Measurements from ENCODE around the gene KCNQ1. TPM values are rescaled to one million over a fixed set of nuclear protein-coding genes. Genes with fewer than 3 reads are reported as not detected.

KCNQ1 gene
- total RNA-seq, 1 experiment from 2014 or later: not detected

DNA sequence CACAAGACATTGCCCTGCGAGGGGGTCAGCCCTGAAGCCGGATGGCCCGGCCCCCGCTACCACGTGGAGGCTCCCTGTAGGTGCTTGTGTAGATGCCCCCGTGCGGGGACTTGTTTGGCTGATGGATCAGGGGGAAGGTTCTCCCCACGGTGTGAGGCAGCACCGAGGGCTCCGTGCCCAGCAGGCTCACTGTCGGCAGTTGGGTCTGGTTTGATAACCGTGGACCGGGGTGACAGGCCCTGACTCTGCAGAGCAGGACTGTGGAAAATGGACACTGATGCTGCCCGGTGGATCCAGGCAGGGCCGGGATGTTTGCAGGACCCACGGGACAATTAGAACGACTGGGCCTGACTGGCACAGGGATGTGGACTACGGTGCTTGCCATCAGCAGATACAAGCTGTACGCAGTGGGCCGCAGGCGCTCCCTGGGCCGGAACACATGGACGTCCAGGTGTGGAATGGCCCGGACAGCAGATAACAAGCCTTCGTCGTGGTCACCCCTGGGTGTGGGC, 19.0 kb downstream of the KCNQ1 start:
- Histone ChIP-seq H3K27me3 (peaks cover 14% of the 10 kb centered on the region; the same call in 1 of the 2 replicates), H3K9me3 (replicated peaks) (no peaks in the 10 kb centered on the region), H3K4me3 (no peak overlapping the region), H3K4me1 (no peaks in the 10 kb centered on the region), H3K27ac (no peak overlapping the region), H3K36me3 (no peaks in the 10 kb centered on the region)
- DNase-seq: no peak

DNA sequence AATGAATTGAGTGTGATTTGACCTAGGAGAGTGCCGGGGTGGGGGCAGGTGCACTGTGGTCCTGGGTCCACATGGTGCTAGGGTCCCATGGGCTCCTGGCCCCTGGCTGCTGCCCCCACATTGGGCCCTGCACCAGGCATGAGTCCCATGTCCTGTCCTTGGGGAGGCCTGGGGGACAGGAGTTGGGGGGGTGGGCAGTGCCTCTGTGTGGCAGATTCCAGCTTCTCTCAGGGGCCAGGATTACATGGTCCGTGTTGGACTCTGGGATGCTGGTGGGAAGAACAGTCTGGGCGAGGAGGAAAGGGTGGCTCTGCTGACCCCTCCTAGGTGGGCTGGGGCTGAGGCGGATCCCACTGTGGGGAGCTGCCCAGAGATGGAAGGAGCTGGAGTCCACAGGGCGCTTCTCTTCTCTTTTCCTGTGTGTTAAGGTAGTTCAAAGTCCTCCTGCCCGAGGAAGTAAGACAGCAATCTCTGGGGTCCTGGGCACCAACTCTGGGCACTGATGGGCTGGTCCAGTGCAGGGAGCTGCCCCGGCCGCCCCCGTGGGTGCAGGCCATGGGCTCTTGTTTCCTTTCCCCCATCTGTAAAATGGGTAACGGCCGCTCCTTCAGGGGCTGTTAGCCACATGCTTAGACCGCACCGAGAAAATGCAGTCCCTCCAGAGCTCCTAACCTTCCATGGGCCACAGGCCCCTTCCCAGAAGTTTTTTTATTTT, 19.8 kb downstream of the KCNQ1 start:
- no peak overlapping the region for H3K4me3 ChIP-seq
- H3K4me1 ChIP-seq: no peaks in the 10 kb centered on the region
- peaks cover 14% of the 10 kb centered on the region; the same call in 1 of the 2 replicates for H3K27me3 ChIP-seq
- no peaks in the 10 kb centered on the region for H3K36me3 ChIP-seq
- no peak for DNase-seq
- no peaks in the 10 kb centered on the region for H3K9me3 ChIP-seq (replicated peaks)
- no peak overlapping the region for H3K27ac ChIP-seq

DNA sequence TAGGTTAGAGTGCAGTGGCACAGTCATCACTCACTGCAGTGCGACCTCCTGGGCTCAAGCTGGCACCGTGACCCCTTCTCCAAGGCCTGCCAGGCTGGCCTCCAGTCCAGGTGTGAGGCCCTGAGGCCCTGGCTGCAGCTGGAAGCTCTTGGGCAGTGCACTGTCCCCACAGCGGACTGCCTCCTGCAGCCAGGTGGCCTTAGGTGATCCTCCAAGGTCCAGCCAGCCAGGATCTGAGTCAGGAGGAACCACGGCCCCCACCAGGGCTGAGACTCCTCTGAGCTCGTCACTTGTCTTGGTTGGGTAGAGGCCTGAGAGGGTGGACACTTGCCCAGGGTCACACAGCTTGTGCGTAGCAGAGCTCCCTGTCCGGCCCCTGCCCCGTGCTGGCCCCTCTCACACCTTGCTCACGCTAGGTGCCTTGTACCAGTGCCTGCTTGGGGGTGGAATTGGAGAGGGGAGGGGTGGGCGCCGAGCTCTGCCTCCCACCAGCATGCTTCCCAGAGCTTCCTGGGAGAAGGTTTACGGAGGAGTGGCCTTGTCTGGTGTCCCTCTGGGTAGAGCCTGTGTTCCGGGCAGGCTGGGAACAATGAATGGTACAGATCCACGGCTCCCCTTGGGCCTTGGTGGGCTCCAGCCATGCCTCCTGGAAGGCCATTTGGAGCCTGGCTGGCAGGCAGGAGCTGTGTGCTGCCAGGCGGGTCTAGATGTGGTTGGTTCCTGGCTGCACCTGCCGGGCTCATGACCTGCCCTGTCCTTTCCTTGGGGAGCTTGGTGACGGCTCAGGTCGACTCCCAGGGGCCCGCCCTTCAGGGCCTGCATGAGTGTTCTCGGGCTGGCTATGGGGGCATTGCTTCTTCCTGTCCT, 20.6 kb downstream of the KCNQ1 start:
- H3K27me3 ChIP-seq: peaks cover 14% of the 10 kb centered on the region; the same call in 1 of the 2 replicates
- no peak overlapping the region for H3K27ac ChIP-seq
- H3K9me3 ChIP-seq (replicated peaks): no peaks in the 10 kb centered on the region
- no peaks in the 10 kb centered on the region for H3K36me3 ChIP-seq
- DNase-seq: no peak
- no peak overlapping the region for H3K4me3 ChIP-seq
- no peaks in the 10 kb centered on the region for H3K4me1 ChIP-seq

DNA sequence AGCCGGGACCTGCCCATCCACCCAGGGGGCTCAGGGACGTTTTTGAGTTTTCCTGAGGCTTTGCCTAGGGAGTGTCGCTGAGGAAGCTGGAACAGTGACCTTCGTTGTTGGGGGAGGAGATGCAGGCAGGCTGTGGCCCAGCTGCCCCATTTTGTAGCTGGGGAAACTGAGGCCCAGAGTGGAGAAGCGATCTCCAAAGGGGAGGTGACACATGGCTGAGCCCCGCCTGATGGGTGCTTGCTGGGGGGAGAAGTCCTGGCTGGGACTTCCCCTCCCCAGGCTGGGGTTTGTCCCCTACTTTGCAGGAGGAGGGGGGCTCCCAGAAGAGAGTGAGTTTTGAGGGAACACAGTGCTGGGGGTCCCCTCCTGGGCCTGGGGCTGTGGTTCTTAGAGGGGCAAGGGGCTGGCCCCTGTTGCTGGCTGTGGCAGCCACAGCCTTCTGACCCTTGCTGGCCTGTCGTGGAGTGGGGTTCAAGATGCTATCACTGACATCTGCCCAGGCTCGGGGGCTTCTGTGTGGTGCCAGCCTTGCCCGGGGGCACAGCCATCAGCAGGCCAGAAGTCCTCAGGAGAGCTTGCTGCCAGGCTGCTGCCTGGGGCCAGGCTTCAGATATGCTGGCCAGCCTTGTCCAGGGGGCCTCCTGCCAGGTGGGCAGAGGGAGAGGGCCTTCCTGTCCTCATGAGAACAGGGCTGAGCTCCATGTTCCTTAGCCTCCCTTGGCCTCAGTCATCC, 21.4 kb downstream of the KCNQ1 start:
- H3K4me3 ChIP-seq: no peak overlapping the region
- H3K27ac ChIP-seq: no peak overlapping the region
- H3K27me3 ChIP-seq: peaks cover 14% of the 10 kb centered on the region; the same call in 1 of the 2 replicates
- no peaks in the 10 kb centered on the region for H3K36me3 ChIP-seq
- H3K9me3 ChIP-seq (replicated peaks): no peaks in the 10 kb centered on the region
- no peak for DNase-seq
- no peaks in the 10 kb centered on the region for H3K4me1 ChIP-seq

DNA sequence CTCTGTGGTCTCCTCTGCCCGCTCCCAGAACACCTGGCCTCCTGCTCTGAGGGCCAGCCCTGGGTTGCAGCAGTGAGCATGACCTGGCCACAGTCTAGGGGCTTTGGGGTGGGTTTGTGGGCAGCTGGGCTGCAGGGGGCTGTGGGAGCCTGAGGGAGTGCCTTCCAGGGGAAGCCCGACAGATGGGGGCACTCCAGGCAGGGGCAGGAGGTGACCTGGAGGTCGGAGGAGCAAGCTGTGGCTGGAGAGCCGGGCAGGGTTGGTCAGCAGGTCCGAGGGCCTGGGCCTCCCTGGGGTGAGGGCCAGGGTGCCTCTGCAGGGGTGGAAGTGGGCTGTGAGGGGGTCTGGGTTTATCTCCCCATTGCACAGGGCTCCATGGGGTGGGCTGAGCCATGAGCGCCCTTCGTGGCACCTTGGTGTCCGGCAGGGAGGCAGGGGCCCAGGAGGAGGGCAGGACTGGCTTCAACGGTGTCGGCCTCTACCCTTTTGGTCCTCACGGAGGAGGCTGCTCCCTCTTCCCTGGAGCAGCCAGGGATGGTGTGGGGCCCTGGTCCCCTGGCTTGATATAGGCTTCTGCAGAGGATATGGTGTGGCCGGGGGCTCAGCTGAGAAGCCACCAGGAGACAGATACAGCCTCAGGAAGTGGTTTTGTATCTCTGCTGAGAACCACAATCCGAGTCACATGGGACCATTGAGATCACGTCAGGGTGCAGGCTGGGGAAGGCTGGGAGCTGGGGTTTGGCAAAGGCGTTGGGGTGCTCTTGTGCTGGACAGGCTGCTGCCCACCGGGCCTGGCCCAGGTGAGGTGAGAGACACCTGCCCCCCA, 22.3 kb downstream of the KCNQ1 start:
- no peak overlapping the region for H3K27ac ChIP-seq
- no peak overlapping the region for H3K4me3 ChIP-seq
- no peaks in the 10 kb centered on the region for H3K4me1 ChIP-seq
- no peak for DNase-seq
- peaks cover 14% of the 10 kb centered on the region; the same call in 1 of the 2 replicates for H3K27me3 ChIP-seq
- H3K9me3 ChIP-seq (replicated peaks): no peaks in the 10 kb centered on the region
- no peaks in the 10 kb centered on the region for H3K36me3 ChIP-seq

DNA sequence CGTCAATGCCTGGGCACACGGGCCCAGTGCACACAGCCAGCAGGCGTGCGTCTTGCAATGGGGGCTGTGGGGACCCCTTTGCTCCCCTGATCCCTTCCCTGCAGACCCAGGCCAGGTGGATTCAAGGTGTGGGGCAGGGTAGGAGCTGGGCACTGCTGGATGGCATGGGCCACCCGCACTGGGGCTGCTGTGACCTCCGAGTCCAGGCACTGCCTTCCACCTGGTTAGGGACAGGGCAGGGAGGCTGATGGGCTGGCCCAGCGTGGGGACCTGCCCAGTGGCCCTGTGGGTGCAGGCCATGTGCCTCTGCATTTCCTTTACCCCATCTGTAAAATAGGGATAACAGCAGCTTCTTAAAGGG, 22.9 kb downstream of the KCNQ1 start:
- Histone ChIP-seq H3K36me3 (no peaks in the 10 kb centered on the region), H3K4me1 (no peaks in the 10 kb centered on the region), H3K9me3 (replicated peaks) (no peaks in the 10 kb centered on the region), H3K27me3 (peaks cover 14% of the 10 kb centered on the region; the same call in 1 of the 2 replicates), H3K4me3 (no peak overlapping the region), H3K27ac (no peak overlapping the region)
- DNase-seq: no peak

DNA sequence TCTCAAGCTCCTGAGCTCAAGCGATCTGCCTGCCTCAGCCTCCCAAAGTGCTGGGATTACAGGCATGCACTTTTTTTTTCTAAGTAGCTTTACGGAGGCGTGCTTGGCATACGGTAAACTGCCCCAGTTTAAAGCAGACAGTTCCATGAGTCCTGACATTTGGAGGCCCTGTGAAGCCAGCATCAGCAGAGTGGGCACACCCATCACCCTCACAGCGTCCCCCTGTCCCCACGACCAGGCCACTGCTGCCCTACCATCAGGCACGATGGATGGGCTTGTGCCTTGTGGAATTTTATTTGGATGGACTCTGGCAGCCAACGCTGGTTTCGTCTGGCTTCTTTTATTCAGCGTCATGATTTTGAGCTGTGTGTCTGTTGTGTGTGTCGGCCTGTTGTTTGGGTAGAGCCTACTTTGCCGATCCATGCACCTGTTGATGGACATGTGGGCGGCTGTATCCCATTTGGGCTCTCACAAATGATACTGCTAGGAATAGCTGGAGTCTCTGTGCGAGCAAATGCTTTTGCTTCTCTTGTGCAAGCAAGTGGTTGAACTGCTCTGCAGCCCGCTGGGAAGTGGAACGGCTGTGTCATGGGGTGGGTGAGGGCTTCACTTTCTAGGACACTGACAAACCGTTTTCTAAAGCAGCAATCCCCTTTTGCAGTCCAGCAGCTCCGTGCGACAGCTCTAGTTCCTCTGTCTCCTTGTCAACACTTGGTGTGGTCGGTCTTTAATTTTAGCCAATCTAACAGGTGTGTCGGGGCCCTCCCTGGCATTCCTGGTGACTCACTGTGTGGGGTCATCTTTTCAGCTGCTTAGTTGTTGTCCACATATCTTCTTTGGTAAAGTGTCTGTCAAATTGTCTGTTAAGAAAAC, 23.8 kb downstream of the KCNQ1 start:
- Histone ChIP-seq H3K9me3 (replicated peaks) (no peaks in the 10 kb centered on the region), H3K27me3 (peaks cover 14% of the 10 kb centered on the region; the same call in 1 of the 2 replicates), H3K4me3 (no peak overlapping the region), H3K27ac (no peak overlapping the region), H3K4me1 (no peaks in the 10 kb centered on the region), H3K36me3 (no peaks in the 10 kb centered on the region)
- DNase-seq: peak in 1 of 2 experiments; percentile 20

DNA sequence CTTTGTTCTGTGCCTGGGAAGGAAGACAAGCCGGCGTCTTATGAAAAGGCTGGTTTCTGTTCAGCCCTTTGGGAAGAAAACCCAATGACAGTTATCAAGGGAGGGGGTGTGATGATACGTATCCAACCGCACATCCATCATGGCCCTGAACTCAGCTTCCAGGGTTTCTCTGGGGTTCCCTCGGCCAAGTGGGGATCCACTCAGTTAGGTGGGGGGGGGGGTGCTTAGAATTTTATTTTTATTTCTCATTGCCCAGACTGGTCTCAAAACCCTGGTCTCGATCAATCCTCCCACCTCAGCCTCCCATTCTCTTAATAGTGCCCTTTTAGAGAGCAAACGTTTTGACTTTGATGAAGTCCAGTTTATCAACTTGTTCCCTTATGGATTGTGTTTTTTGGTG, 25.7 kb downstream of the KCNQ1 start:
- DNase-seq: no peak
- Histone ChIP-seq H3K27me3 (peaks cover 8% of the 10 kb centered on the region; the same call in 1 of the 2 replicates), H3K4me1 (peaks cover 9% of the 10 kb centered on the region; the same call in 1 of the 2 replicates), H3K4me3 (no peak overlapping the region), H3K9me3 (replicated peaks) (no peaks in the 10 kb centered on the region), H3K36me3 (no peaks in the 10 kb centered on the region), H3K27ac (no peak overlapping the region)

DNA sequence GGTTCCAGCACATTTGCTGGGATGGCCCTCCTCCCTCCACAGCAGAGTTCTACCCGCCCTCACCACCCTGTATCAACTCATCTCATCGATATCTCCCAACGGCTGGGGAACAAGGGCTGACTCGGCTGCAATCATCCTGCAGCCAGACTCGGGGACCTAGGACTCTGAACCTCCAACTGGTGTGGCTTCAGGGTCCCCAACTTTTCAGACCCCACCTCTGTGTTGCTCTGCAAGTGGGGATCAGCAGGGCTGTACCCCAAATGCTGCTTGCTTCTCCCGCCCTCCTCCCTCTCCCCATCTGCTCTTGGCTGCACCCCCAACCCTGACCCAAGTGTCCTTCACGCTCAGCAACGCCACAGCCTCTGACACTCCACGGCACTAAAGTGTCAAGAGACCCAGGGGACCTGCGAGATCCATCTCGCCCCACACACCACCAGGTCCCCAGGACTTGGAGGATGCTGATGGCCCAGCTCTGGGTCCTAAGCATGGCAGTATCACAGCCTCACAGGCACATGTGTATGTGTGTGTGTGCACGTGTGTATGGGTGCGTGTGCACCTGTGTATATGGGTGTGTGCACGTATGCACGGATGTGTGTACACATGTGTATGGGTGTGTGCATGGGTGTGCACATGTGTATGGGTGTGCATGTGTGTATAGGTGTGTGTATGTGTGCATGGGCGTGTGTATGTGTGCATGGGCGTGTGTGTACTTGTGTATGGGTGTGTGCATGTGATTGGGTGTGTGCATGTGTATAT, 26.4 kb downstream of the KCNQ1 start:
- Histone ChIP-seq H3K27me3 (peaks cover 4% of the 10 kb centered on the region; the same call in 1 of the 2 replicates), H3K9me3 (replicated peaks) (no peaks in the 10 kb centered on the region), H3K27ac (no peak overlapping the region), H3K4me1 (peaks cover 9% of the 10 kb centered on the region; the same call in 1 of the 2 replicates), H3K36me3 (no peaks in the 10 kb centered on the region), H3K4me3 (no peak overlapping the region)
- no peak for DNase-seq

DNA sequence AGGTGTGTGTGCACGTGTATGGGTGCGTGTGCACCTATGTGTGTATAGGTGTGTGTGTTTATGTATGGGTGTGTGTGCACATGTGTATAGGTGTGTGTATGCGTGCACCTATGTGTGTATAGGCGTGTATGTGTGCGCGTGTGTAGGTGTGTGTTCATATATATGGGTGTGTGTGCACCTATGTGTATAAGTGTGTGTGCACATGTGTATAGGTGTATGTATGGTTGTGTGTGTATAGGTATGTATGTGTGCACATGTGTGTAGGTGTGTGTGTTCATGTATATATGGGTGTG, 26.9 kb downstream of the KCNQ1 start:
- Histone ChIP-seq H3K4me1 (peaks cover 9% of the 10 kb centered on the region; the same call in 1 of the 2 replicates), H3K9me3 (replicated peaks) (no peaks in the 10 kb centered on the region), H3K27ac (no peak overlapping the region), H3K27me3 (no peaks in the 10 kb centered on the region; the same call in 1 of the 2 replicates), H3K36me3 (no peaks in the 10 kb centered on the region), H3K4me3 (no peak overlapping the region)
- DNase-seq: no peak

DNA sequence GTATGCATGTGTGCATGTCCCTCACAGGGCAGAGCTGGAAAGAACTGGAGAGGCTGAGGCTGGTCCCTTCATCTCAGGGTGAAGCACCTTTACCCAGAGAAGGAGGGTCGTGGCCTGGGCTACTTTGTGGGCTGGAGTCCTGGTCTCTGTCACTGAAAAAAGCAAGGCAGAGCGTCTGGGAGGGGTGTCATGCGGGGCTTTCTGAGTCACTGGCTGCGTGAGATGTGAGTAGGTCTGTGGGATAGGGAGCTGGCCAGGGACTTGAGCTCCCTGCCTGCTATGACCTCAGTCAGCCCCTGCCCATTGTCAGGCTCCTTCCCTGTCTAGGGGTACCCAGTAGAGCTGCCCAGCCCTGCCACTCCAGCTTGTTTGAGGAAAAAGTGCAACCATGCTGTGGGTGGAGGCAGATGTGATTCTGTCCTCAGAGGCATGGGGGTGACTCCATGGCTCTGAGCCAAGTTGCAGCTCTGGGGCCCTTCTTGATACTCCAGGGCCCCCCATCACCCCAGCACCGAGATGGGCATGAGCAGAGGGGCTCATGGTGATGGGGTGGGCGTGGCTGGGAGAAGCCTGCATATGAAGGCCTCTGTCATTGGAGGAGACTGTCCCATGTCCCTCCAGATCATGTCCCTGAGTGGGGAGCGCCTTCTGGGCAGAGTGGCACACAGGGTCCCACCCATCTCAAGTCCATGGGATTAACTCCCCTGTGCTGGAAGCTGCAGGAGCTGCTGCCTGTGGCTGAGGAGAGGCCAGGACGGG, 27.8 kb downstream of the KCNQ1 start:
- H3K36me3 ChIP-seq: no peaks in the 10 kb centered on the region
- H3K4me1 ChIP-seq: peaks cover 9% of the 10 kb centered on the region; the same call in 1 of the 2 replicates
- no peak for DNase-seq
- H3K27ac ChIP-seq: no peak overlapping the region
- H3K27me3 ChIP-seq: no peaks in the 10 kb centered on the region; the same call in 1 of the 2 replicates
- no peaks in the 10 kb centered on the region for H3K9me3 ChIP-seq (replicated peaks)
- H3K4me3 ChIP-seq: no peak overlapping the region

DNA sequence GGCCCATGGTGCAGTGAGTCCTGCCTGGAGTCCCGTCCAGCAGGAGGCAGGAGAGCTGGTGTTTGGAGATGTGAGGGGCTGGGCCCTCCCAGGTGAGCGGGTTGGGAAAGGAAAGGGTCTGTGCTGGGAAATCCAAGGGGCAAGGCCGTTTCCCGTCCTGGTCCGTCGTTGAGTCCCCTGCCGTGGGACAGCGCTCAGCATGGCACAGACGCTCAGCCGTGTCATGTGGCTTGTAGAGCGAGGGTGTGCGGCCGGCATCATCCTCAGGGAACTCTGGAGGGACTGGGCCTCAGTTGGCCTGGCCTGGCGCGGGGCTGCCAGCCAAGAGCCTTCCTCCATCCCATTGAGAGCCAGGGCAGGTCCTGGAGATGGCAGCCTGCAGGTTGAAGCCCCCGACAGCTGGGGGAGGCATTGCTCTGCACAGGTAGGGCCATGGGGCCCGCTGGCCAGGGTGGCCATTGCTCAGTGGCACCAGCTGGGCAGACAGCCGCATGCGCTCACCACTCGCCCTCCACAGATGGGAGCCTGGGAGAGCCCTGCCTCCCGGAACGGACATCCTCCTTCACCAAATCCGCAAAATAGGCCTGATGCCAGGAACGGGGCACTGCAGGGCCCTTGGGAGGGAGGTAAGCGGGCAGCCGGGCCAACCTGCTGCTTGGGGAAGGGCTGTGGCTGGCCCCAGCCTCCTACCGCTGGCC, 28.7 kb downstream of the KCNQ1 start:
- Histone ChIP-seq H3K27me3 (no peaks in the 10 kb centered on the region; the same call in 1 of the 2 replicates), H3K9me3 (replicated peaks) (no peaks in the 10 kb centered on the region), H3K27ac (no peak overlapping the region), H3K4me3 (no peak overlapping the region), H3K36me3 (no peaks in the 10 kb centered on the region), H3K4me1 (peaks cover 9% of the 10 kb centered on the region; the same call in 1 of the 2 replicates)
- no peak for DNase-seq
